HepG2 (cell line): ENCODE measurements around the gene CENPL. TPM values are rescaled to one million over a fixed set of nuclear protein-coding genes. Genes with fewer than 3 reads are reported as not detected.
A peak's percentile ranks its signal among the peaks of the same experiment; 100 is the strongest.

ENCODE experiments used
- CAMTA2 ChIP-seq: sonication (generic); formaldehyde crosslinking; IDR thresholded peaks from 2 replicates; pipeline ENCODE4 v1.4.0; 2020; ENCODE audit warnings: mild to moderate bottlenecking, missing genetic modification reagents, borderline replicate concordance
- FOXA3 ChIP-seq: IDR thresholded peaks from 2 replicates; pipeline ENCODE4 v1.6.1; 2016; ENCODE audit warnings: missing genetic modification reagents, missing compliant biosample characterization
- GATAD2A ChIP-seq: IDR thresholded peaks from 2 replicates; pipeline ENCODE4 v1.6.1; 2016
- JUNB ChIP-seq: sonication (generic); formaldehyde crosslinking; IDR thresholded peaks from 2 replicates; pipeline ENCODE4 v1.8.0; 2022; ENCODE audit warnings: missing genetic modification reagents, mild to moderate bottlenecking, borderline replicate concordance
- KLF15 ChIP-seq: sonication (generic); formaldehyde crosslinking; IDR thresholded peaks from 2 replicates; pipeline ENCODE4 v1.8.1; 2023; ENCODE audit warnings: borderline replicate concordance, mild to moderate bottlenecking, inconsistent platforms, missing genetic modification reagents, mixed read lengths
- MTA1 ChIP-seq: sonication (generic); formaldehyde crosslinking; IDR thresholded peaks from 2 replicates; pipeline ENCODE4 v1.4.0; 2020; ENCODE audit warnings: missing genetic modification reagents, mild to moderate bottlenecking, borderline replicate concordance
- PCBP2 ChIP-seq: fragments of 200-400 bp; formaldehyde crosslinking; optimal IDR thresholded peaks from 2 replicates; pipeline ENCODE3; 2018; ENCODE audit warnings: low read length, low read depth; ENCODE audit not compliant: poor library complexity, severe bottlenecking
- SP1 ChIP-seq, 2 experiments: fragments of 450-650 bp in 1 of 2; sonication (generic) in 1 of 2; formaldehyde crosslinking in 1 of 2; IDR thresholded peaks; 2 replicates each; pipeline versions ENCODE4 v1.4.0 to v1.6.1; 2016 to 2020; ENCODE audit warnings: missing genetic modification reagents in 1 of 2
- ZC3H13 ChIP-seq: sonication (generic); formaldehyde crosslinking; IDR thresholded peaks from 2 replicates; pipeline ENCODE4 v1.8.1; 2023; ENCODE audit warnings: mild to moderate bottlenecking, missing genetic modification reagents, moderate library complexity
- ZNF121 ChIP-seq: sonication (generic); formaldehyde crosslinking; IDR thresholded peaks from 2 replicates; pipeline ENCODE4 v1.5.0; 2020; ENCODE audit warnings: mild to moderate bottlenecking, missing genetic modification reagents
- ZNF160 ChIP-seq: sonication (generic); formaldehyde crosslinking; IDR thresholded peaks from 2 replicates; pipeline ENCODE4 v1.8.0; 2022; ENCODE audit warnings: mild to moderate bottlenecking, inconsistent platforms, missing genetic modification reagents
- ZNF17 ChIP-seq: sonication (generic); formaldehyde crosslinking; IDR thresholded peaks from 2 replicates; pipeline ENCODE4 v1.5.0; 2020; ENCODE audit warnings: mild to moderate bottlenecking, missing genetic modification reagents
- ZNF264 ChIP-seq: sonication (generic); formaldehyde crosslinking; IDR thresholded peaks from 2 replicates; pipeline ENCODE4 v1.4.0; 2020; ENCODE audit warnings: missing genetic modification reagents
- ZNF704 ChIP-seq: sonication (generic); formaldehyde crosslinking; IDR thresholded peaks from 2 replicates; pipeline ENCODE4 v1.8.1; 2023; ENCODE audit warnings: mild to moderate bottlenecking, inconsistent platforms, moderate library complexity, missing genetic modification reagents, borderline replicate concordance
- ZNF782 ChIP-seq: sonication (generic); formaldehyde crosslinking; IDR thresholded peaks from 2 replicates; pipeline ENCODE4 v1.4.0; 2020; ENCODE audit warnings: missing genetic modification reagents, mild to moderate bottlenecking, borderline replicate concordance
- ZSCAN22 ChIP-seq: sonication (generic); formaldehyde crosslinking; IDR thresholded peaks from 2 replicates; pipeline ENCODE4 v1.4.0; 2020; ENCODE audit warnings: mild to moderate bottlenecking, missing genetic modification reagents
- ZSCAN30 ChIP-seq: sonication (generic); formaldehyde crosslinking; IDR thresholded peaks from 2 replicates; pipeline ENCODE4 v1.5.0; 2020; ENCODE audit warnings: mild to moderate bottlenecking, missing genetic modification reagents
- polyA plus RNA-seq, 8 experiments: library from polyadenylated mRNA; depleted of rRNA in 3 of 8; stranded (reverse) in 7 of 8; unstranded in 1 of 8; fragments of >200 nt; fragmentation: Illumina TruSeq in 4 of 8; extraction: Trizol in 4 of 8; gene quantifications; 2 replicates each; pipeline versions ENCODE4 v1.2.1 to v1.2.3, GENCODE V29; 2011 to 2016; ENCODE audit warnings: low read depth in 4 of 8, missing spikeins in 1 of 8, mixed read lengths in 1 of 8; ENCODE audit not compliant: insufficient read depth in 1 of 8
- total RNA-seq, 5 experiments: library from RNA; depleted of rRNA; stranded (reverse); fragments of >200 nt; fragmentation: Illumina TruSeq; extraction: Trizol; gene quantifications; 2 replicates each; pipeline ENCODE4 v1.2.3, GENCODE V29; 2016; ENCODE audit warnings: low read depth in 1 of 5
- TF ChIP-seq, protein P1 (sequence below): sonication (generic); formaldehyde crosslinking; conservative IDR thresholded peaks from 2 replicates; pipeline ENCODE4 v1.4.0; 2020; ENCODE audit warnings: missing genetic modification reagents
- TF ChIP-seq, protein P2 (sequence below): sonication (generic); formaldehyde crosslinking; IDR thresholded peaks from 2 replicates; pipeline ENCODE4 v1.5.1; 2020; ENCODE audit warnings: mild to moderate bottlenecking, missing genetic modification reagents, borderline replicate concordance
- TF ChIP-seq, protein P3 (sequence below): sonication (generic); formaldehyde crosslinking; IDR thresholded peaks from 2 replicates; pipeline ENCODE4 v1.5.0; 2020; ENCODE audit warnings: missing genetic modification reagents, mild to moderate bottlenecking, borderline replicate concordance
- TF ChIP-seq, protein P4 (sequence below): sonication (generic); formaldehyde crosslinking; IDR thresholded peaks from 2 replicates; pipeline ENCODE4 v1.8.0; 2022; ENCODE audit warnings: mild to moderate bottlenecking, missing genetic modification reagents, moderate library complexity

CENPL gene
- total and polyA plus RNA-seq, 2 of the 13 experiments (the other 11 are each of a cell fraction or from before 2014, with no cell fraction given): 4.4 to 14.2 TPM

DNA sequence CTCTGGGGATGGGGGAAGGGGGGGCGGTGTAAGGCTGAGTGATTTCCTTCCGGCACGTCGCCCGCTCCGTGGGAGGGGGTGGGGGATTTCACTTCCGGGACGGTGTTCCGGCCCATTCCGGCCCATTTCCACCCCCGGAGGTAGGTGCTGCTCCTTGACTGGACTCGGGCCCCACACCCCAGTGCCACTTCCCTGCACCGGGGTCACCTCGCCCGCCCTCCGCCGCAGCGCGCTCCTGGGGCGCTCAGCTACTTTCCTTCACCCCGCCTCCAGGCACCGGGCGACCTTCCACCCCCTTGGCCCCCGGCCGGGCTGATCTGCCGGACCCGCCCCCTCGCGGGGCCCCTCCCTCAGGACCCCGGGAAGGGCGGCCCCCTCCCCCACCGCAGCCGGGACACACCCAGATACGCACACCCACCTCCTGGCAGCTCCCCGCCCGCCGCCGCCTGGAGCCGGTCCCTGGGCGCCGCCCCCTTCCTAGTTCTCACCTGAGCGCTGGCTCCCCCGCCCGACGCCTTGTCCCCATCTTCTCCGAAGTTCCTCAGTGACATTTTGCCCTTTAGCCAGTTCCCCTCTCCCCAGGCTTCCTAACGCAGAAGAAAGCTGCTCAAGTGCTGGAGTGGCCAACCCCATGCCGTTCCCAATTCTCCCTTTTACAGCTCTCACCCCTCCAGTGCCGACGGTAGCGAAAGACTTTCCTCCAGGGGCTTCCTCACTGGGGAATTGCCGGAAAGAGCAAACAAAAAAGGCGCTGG is 43.8 kb upstream of the CENPL start, which contains the start of gene ZBTB37 (continued):
- TF ChIP-seq, protein P1, sequence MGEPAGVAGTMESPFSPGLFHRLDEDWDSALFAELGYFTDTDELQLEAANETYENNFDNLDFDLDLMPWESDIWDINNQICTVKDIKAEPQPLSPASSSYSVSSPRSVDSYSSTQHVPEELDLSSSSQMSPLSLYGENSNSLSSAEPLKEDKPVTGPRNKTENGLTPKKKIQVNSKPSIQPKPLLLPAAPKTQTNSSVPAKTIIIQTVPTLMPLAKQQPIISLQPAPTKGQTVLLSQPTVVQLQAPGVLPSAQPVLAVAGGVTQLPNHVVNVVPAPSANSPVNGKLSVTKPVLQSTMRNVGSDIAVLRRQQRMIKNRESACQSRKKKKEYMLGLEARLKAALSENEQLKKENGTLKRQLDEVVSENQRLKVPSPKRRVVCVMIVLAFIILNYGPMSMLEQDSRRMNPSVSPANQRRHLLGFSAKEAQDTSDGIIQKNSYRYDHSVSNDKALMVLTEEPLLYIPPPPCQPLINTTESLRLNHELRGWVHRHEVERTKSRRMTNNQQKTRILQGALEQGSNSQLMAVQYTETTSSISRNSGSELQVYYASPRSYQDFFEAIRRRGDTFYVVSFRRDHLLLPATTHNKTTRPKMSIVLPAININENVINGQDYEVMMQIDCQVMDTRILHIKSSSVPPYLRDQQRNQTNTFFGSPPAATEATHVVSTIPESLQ (CRISPR knock-in tag): no peak
- TF ChIP-seq KLF15 (CRISPR knock-in tag) (peak; percentile 78; the same call in 1 of the 2 replicates), ZNF782 (CRISPR knock-in tag) (peak; percentile 26; the same call in 1 of the 2 replicates), ZNF17 (CRISPR knock-in tag) (no peak), ZSCAN22 (CRISPR knock-in tag) (no peak), ZNF160 (CRISPR knock-in tag) (peak; percentile 71), MTA1 (no peak; the same call in 1 of the 2 replicates), JUNB (no peak), ZNF264 (CRISPR knock-in tag) (peak; percentile 49), CAMTA2 (CRISPR knock-in tag) (no peak), ZNF704 (CRISPR knock-in tag) (0 out of 2 replicates have a peak, but pooled peaks have one; percentile 16), GATAD2A (CRISPR knock-in tag) (0 out of 2 replicates have a peak, but pooled peaks have one; percentile 5), ZNF121 (CRISPR knock-in tag) (no peak), ZSCAN30 (CRISPR knock-in tag) (0 out of 2 replicates have a peak, but pooled peaks have one; percentile 23), FOXA3 (CRISPR knock-in tag) (peak; percentile 16; the same call in 1 of the 2 replicates), SP1 (IDR thresholded peaks at IDR 0.05) (no peak), SP1 (CRISPR knock-in tag; IDR thresholded peaks at IDR 0.05) (peak; percentile 44; the same call in 1 of the 2 replicates), ZC3H13 (CRISPR knock-in tag) (no peak), PCBP2 (no peak)
- TF ChIP-seq, protein P2, sequence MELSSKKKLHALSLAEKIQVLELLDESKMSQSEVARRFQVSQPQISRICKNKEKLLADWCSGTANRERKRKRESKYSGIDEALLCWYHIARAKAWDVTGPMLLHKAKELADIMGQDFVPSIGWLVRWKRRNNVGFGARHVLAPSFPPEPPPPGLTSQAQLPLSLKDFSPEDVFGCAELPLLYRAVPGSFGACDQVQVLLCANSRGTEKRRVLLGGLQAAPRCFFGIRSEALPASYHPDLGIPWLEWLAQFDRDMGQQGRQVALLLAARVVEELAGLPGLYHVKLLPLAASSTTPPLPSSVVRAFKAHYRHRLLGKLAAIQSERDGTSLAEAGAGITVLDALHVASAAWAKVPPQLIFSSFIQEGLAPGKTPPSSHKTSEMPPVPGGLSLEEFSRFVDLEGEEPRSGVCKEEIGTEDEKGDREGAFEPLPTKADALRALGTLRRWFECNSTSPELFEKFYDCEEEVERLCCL (CRISPR knock-in tag): no peak
- TF ChIP-seq, protein P3, sequence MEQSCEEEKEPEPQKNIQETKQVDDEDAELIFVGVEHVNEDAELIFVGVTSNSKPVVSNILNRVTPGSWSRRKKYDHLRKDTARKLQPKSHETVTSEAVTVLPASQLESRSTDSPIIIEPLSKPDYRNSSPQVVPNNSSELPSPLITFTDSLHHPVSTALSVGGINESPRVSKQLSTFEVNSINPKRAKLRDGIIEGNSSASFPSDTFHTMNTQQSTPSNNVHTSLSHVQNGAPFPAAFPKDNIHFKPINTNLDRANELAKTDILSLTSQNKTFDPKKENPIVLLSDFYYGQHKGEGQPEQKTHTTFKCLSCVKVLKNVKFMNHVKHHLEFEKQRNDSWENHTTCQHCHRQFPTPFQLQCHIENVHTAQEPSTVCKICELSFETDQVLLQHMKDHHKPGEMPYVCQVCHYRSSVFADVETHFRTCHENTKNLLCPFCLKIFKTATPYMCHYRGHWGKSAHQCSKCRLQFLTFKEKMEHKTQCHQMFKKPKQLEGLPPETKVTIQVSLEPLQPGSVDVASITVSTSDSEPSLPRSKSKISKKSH (CRISPR knock-in tag): no peak
- TF ChIP-seq, protein P4, sequence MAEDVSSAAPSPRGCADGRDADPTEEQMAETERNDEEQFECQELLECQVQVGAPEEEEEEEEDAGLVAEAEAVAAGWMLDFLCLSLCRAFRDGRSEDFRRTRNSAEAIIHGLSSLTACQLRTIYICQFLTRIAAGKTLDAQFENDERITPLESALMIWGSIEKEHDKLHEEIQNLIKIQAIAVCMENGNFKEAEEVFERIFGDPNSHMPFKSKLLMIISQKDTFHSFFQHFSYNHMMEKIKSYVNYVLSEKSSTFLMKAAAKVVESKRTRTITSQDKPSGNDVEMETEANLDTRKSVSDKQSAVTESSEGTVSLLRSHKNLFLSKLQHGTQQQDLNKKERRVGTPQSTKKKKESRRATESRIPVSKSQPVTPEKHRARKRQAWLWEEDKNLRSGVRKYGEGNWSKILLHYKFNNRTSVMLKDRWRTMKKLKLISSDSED (CRISPR knock-in tag): no peak
